Measurements from ENCODE around the gene ALK. TPM values are rescaled to one million over a fixed set of nuclear protein-coding genes. Genes with fewer than 3 reads are reported as not detected.

The ALK gene
- polyA plus RNA-seq, 3 donors, result not detected

DNA sequence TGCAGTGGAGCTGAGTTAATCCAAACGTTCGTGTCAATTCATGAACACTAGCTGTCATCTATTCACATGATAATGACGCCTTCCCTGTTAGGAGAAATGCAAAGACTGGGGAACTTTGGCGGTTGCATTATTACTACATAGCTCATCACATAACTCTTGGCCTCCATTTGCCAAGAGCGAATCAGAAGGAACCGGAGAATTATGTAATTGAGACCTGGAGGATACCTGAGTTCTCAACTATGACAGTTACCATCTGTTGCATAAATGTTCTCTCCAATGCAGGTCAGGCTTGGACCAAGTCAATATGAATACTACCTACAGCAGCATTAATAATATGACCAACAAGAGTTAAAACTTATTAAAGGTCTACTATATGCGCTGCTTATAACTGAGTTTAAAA, 531.7 kb downstream of the ALK start:
- peaks cover 6% of the 10 kb centered on the region in 3 donors for H3K27me3 Mint-ChIP-seq (ENCODE audit: low read depth in 3 of 3)
- Histone ChIP-seq H3K27me3 (ENCODE audit: control insufficient read depth in 2 of 2, insufficient read depth in 2 of 2, low read length in 2 of 2) (no peaks in the 10 kb centered on the region), H4K20me1 (ENCODE audit: insufficient read depth, low read length) (no peaks in the 10 kb centered on the region), H3K27ac (ENCODE audit: low read depth in 1 of 2, low read length in 2 of 2) (no peak overlapping the region), H3K36me3 (replicated peaks in 1 of 2; ENCODE audit: control insufficient read depth in 1 of 2, insufficient read depth in 2 of 2, low read length in 2 of 2) (no peaks in the 10 kb centered on the region), H3K4me2 (replicated peaks; ENCODE audit: extremely low read depth, low read length, poor library complexity, severe bottlenecking) (no peak overlapping the region), H3K9ac (ENCODE audit: insufficient read depth, low read length, poor library complexity, severe bottlenecking) (no peak overlapping the region), H3K79me2 (ENCODE audit: insufficient read depth, low read length) (no peaks in the 10 kb centered on the region), H3K4me1 (ENCODE audit: control insufficient read depth in 1 of 2, insufficient read depth in 2 of 2, low read length in 2 of 2) (no peaks in the 10 kb centered on the region), H2AFZ (ENCODE audit: insufficient read depth, low read depth, low read length, poor library complexity, severe bottlenecking) (no peak overlapping the region), H3K9me3 (replicated peaks in 1 of 2; ENCODE audit: control insufficient read depth in 1 of 2, insufficient read depth in 1 of 2, low read length in 2 of 2) (no peaks in the 10 kb centered on the region), H3K4me3 (replicated peaks in 1 of 3; ENCODE audit: low read depth in 2 of 3, low read length in 3 of 3) (no peak overlapping the region)
- TF ChIP-seq, protein P1, sequence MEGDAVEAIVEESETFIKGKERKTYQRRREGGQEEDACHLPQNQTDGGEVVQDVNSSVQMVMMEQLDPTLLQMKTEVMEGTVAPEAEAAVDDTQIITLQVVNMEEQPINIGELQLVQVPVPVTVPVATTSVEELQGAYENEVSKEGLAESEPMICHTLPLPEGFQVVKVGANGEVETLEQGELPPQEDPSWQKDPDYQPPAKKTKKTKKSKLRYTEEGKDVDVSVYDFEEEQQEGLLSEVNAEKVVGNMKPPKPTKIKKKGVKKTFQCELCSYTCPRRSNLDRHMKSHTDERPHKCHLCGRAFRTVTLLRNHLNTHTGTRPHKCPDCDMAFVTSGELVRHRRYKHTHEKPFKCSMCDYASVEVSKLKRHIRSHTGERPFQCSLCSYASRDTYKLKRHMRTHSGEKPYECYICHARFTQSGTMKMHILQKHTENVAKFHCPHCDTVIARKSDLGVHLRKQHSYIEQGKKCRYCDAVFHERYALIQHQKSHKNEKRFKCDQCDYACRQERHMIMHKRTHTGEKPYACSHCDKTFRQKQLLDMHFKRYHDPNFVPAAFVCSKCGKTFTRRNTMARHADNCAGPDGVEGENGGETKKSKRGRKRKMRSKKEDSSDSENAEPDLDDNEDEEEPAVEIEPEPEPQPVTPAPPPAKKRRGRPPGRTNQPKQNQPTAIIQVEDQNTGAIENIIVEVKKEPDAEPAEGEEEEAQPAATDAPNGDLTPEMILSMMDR (IDR thresholded peaks at IDR 0.05), result no peak
- 100% methylated on average over 2 of the region's 7 CpGs for WGBS (ENCODE audit: insufficient coverage)
- H3K36me3 Mint-ChIP-seq, result no peaks in the 10 kb centered on the region
- no peak overlapping the region for H3K4me3 Mint-ChIP-seq
- intact Hi-C loops (cut with micrococcal nuclease), result no loop called here
- H3K27ac Mint-ChIP-seq, result no peak overlapping the region
- peaks cover 0 to 8% (median 0%) of the 10 kb centered on the region in 7 donors for H3K9me3 Mint-ChIP-seq
- no peak for DNase-seq
- H3K4me1 Mint-ChIP-seq, result no peaks in the 10 kb centered on the region

DNA sequence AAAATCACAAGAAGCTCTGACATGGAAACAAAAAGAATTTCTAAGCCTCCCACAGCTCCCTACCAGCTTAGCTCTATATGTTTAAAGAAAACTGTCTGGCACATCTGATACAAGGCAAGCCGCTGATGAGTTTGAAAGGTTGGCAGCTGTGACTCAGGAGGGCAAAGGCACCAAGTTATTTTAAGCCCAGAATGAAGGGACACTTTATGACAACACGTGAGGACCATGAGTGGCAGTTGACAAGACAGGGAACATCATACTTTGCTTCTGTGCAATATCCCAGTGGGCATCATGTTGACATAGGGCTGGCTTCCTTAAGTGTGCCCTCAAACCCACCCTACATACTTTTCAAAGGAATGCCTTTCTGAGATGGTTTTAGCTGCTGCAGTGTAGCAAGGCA, 533.3 kb downstream of the ALK start:
- Histone ChIP-seq H3K9me3 (replicated peaks in 1 of 2; ENCODE audit: control insufficient read depth in 1 of 2, insufficient read depth in 1 of 2, low read length in 2 of 2) (no peaks in the 10 kb centered on the region), H2AFZ (ENCODE audit: insufficient read depth, low read depth, low read length, poor library complexity, severe bottlenecking) (no peak overlapping the region)
- WGBS (ENCODE audit: insufficient coverage), result 80% methylated on average over 1 of the region's 2 CpGs

More for the DNA sequence above, 533.3 kb downstream of the ALK start:
- Mint-ChIP-seq H3K4me3 (no peak overlapping the region), H3K36me3 (no peaks in the 10 kb centered on the region), H3K27ac (no peak overlapping the region), H3K4me1 (no peaks in the 10 kb centered on the region), H3K9me3 (peaks cover 0 to 6% (median 0%) of the 10 kb centered on the region in 7 donors), H3K27me3 (ENCODE audit: low read depth in 3 of 3) (peaks cover 2 to 6% (median 3%) of the 10 kb centered on the region in 3 donors)
- DNase-seq, result no peak
- TF ChIP-seq, protein P1 (IDR thresholded peaks at IDR 0.05), result no peak
- no peaks in the 10 kb centered on the region for H3K36me3 ChIP-seq (replicated peaks in 1 of 2; ENCODE audit: control insufficient read depth in 1 of 2, insufficient read depth in 2 of 2, low read length in 2 of 2)
- no peaks in the 10 kb centered on the region for H3K4me1 ChIP-seq (ENCODE audit: control insufficient read depth in 1 of 2, insufficient read depth in 2 of 2, low read length in 2 of 2)
- H3K4me2 ChIP-seq (replicated peaks; ENCODE audit: extremely low read depth, low read length, poor library complexity, severe bottlenecking), result no peak overlapping the region
- no peak overlapping the region for H3K9ac ChIP-seq (ENCODE audit: insufficient read depth, low read length, poor library complexity, severe bottlenecking)
- no peak overlapping the region for H3K4me3 ChIP-seq (replicated peaks in 1 of 3; ENCODE audit: low read depth in 2 of 3, low read length in 3 of 3)
- H3K27me3 ChIP-seq (ENCODE audit: control insufficient read depth in 2 of 2, insufficient read depth in 2 of 2, low read length in 2 of 2), result no peaks in the 10 kb centered on the region
- H3K27ac ChIP-seq (ENCODE audit: low read depth in 1 of 2, low read length in 2 of 2), result no peak overlapping the region
- H4K20me1 ChIP-seq (ENCODE audit: insufficient read depth, low read length), result no peaks in the 10 kb centered on the region
- intact Hi-C loops (cut with micrococcal nuclease), result no loop called here
- no peaks in the 10 kb centered on the region for H3K79me2 ChIP-seq (ENCODE audit: insufficient read depth, low read length)

All from CD14-positive monocyte (primary cell).